Suprapubic skin (tissue), 4 donors: ENCODE measurements around the gene APOBEC3C. TPM values are rescaled to one million over a fixed set of nuclear protein-coding genes. Genes with fewer than 3 reads are reported as not detected.
"Not testable (repeated sequence)": the region's sequence is repeated elsewhere in the genome, so short reads cannot be mapped to it uniquely, and the experiment has no call there.

Experiments used
- DNase-seq, 2 donors: peaks; one replicate each; pipeline ENCODE4 v3.0.0-alpha.2; 2019; ENCODE audit warnings: low spot score in 2 of 2
- H3K27ac ChIP-seq: fragments of 200-600 bp; sonication (generic); one replicate; pipeline ENCODE4 v1.5.1; 2019
- H3K27me3 ChIP-seq: fragments of 200-600 bp; sonication (generic); one replicate; pipeline ENCODE4 v1.5.1; 2019
- H3K36me3 ChIP-seq: fragments of 200-600 bp; sonication (generic); one replicate; pipeline ENCODE4 v1.5.1; 2019
- H3K4me1 ChIP-seq: fragments of 200-600 bp; sonication (generic); one replicate; pipeline ENCODE4 v1.5.1; 2019
- H3K4me3 ChIP-seq: fragments of 200-600 bp; sonication (generic); one replicate; pipeline ENCODE4 v1.5.1; 2019; ENCODE audit warnings: mild to moderate bottlenecking
- H3K9me3 ChIP-seq: fragments of 200-600 bp; sonication (generic); one replicate; pipeline ENCODE4 v1.5.1; 2019
- CTCF ChIP-seq, 2 donors: fragments of 200-600 bp in 1 of 2; fragments of 450-650 bp in 1 of 2; sonication (generic) in 1 of 2; IDR thresholded peaks; one replicate each; pipeline ENCODE4 v1.5.1; 2016 to 2019; ENCODE audit warnings: antibody characterized with exemption in 2 of 2, mild to moderate bottlenecking in 1 of 2, moderate library complexity in 1 of 2
- EP300 ChIP-seq: sonication (generic); formaldehyde crosslinking; IDR thresholded peaks from one replicate; pipeline ENCODE4 v1.6.1; 2017; ENCODE audit warnings: antibody characterized with exemption
- POLR2A ChIP-seq, 2 donors: fragments of 450-650 bp; IDR thresholded peaks; one replicate each; pipeline ENCODE4 v1.6.1; 2017; ENCODE audit warnings: antibody characterized with exemption in 2 of 2, mild to moderate bottlenecking in 2 of 2, moderate library complexity in 2 of 2
- POLR2AphosphoS5 ChIP-seq, 3 donors: sonication (generic); formaldehyde crosslinking; IDR thresholded peaks; one replicate each; pipeline ENCODE4 v1.6.1; 2017; ENCODE audit warnings: antibody characterized with exemption in 3 of 3
- WGBS: methylation state at CpG from one replicate; pipeline ENCODE4 v1.1.5; 2018; 5-methylcytosine and 5-hydroxymethylcytosine counted together
- total RNA-seq, 4 donors: library from RNA; depleted of rRNA; stranded (reverse); fragments of >200 nt; gene quantifications; one replicate each; pipeline ENCODE4 v1.1.0, GENCODE V29; 2016

Gene APOBEC3C
- total RNA-seq, 4 donors from 2014 or later: 6.6 to 10.5 (median 7.8) TPM

- Histone ChIP-seq H3K9me3 (no peaks in the 10 kb centered on the region), H3K4me3 (no peak overlapping the region), H3K27me3 (no peaks in the 10 kb centered on the region), H3K36me3 (peaks cover 7% of the 10 kb centered on the region), H3K4me1 (peaks cover 8% of the 10 kb centered on the region), H3K27ac (no peak overlapping the region)
- WGBS: 89% methylated on average over 12 of the region's 12 CpGs
- DNase-seq: no peak
- TF ChIP-seq POLR2AphosphoS5 (IDR thresholded peaks at IDR 0.05) (no peak), POLR2A (IDR thresholded peaks at IDR 0.05) (no peak), EP300 (no peak), CTCF (IDR thresholded peaks at IDR 0.05) (no peak)
Observed at GRCh38 chr22:39026509-39027150, 12.6 kb downstream of the APOBEC3C start.

- no peak overlapping the region for H3K27ac ChIP-seq
- 86% methylated on average over 2 of the region's 4 CpGs for WGBS
- H3K4me3 ChIP-seq: no peak overlapping the region
- H3K9me3 ChIP-seq: no peaks in the 10 kb centered on the region
- peaks cover 7% of the 10 kb centered on the region for H3K36me3 ChIP-seq
- no peak for DNase-seq
- TF ChIP-seq CTCF (IDR thresholded peaks at IDR 0.05): no peak
- TF ChIP-seq POLR2A (IDR thresholded peaks at IDR 0.05): no peak
- TF ChIP-seq EP300: no peak
- no peak for TF ChIP-seq POLR2AphosphoS5 (IDR thresholded peaks at IDR 0.05)
- H3K27me3 ChIP-seq: no peaks in the 10 kb centered on the region
- no peaks in the 10 kb centered on the region for H3K4me1 ChIP-seq
Observed at GRCh38 chr22:39027717-39028116, 13.7 kb downstream of the APOBEC3C start.

- TF ChIP-seq POLR2A (IDR thresholded peaks at IDR 0.05) (no peak), EP300 (no peak), CTCF (IDR thresholded peaks at IDR 0.05) (no peak), POLR2AphosphoS5 (IDR thresholded peaks at IDR 0.05) (no peak)
- no peak overlapping the region for H3K27ac ChIP-seq
- no peaks in the 10 kb centered on the region for H3K4me1 ChIP-seq
- H3K36me3 ChIP-seq: peaks cover 7% of the 10 kb centered on the region
- DNase-seq: no peak
- H3K4me3 ChIP-seq: no peak overlapping the region
- no peaks in the 10 kb centered on the region for H3K9me3 ChIP-seq
- 83% methylated on average over 10 of the region's 11 CpGs for WGBS
- no peaks in the 10 kb centered on the region for H3K27me3 ChIP-seq
Observed at GRCh38 chr22:39028281-39028680, 14.2 kb downstream of the APOBEC3C start.

- H3K27me3 ChIP-seq: no peaks in the 10 kb centered on the region
- no peak overlapping the region for H3K27ac ChIP-seq
- no peaks in the 10 kb centered on the region for H3K4me1 ChIP-seq
- no peaks in the 10 kb centered on the region for H3K9me3 ChIP-seq
- WGBS: 93% methylated on average over 12 of the region's 13 CpGs
- TF ChIP-seq CTCF (IDR thresholded peaks at IDR 0.05) (no peak), POLR2A (IDR thresholded peaks at IDR 0.05) (no peak), EP300 (no peak), POLR2AphosphoS5 (IDR thresholded peaks at IDR 0.05) (no peak)
- no peaks in the 10 kb centered on the region for H3K36me3 ChIP-seq
- no peak overlapping the region for H3K4me3 ChIP-seq
- no peak for DNase-seq
Observed at GRCh38 chr22:39029227-39029626, 15.2 kb downstream of the APOBEC3C start.

GRCh38 chr22:39030705-39031104 lies 16.6 kb downstream of the APOBEC3C start:
- no peaks in the 10 kb centered on the region for H3K9me3 ChIP-seq
- H3K4me1 ChIP-seq: no peaks in the 10 kb centered on the region
- H3K36me3 ChIP-seq: no peaks in the 10 kb centered on the region
- 89% methylated on average over 14 of the region's 14 CpGs for WGBS
- H3K27me3 ChIP-seq: no peaks in the 10 kb centered on the region
- H3K4me3 ChIP-seq: no peak overlapping the region
- no peak for DNase-seq
- H3K27ac ChIP-seq: no peak overlapping the region
- TF ChIP-seq POLR2AphosphoS5 (IDR thresholded peaks at IDR 0.05) (no peak), EP300 (no peak), POLR2A (IDR thresholded peaks at IDR 0.05) (no peak), CTCF (IDR thresholded peaks at IDR 0.05) (no peak)

- H3K4me1 ChIP-seq, H3K27ac ChIP-seq, DNase-seq, H3K4me3 ChIP-seq, H3K27me3 ChIP-seq, H3K36me3 ChIP-seq, H3K9me3 ChIP-seq: not testable (repeated sequence)
- WGBS: 58% methylated on average over 18 of the region's 18 CpGs
Observed at GRCh38 chr22:39031434-39032295, 17.6 kb downstream of the APOBEC3C start.

DNA sequence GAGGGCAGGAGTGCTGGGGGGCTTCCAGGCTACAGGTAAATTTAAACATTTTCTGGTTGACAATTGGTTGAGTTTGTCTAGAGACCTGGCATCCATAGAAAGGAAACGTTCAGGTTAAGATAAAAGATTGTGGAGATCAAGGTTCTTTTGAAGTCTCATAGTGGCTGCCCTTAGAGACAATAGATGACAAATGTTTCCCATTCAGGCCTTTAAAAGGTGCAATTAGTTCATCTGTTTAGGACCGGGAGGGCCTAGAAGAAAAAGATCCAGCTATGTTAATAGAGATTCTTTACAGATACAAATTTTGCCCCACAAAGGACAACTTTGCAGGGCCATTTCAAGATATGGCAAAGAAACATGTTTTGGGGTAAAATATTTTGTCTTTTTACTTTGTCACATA lies 23.0 kb downstream of the APOBEC3C start:
- WGBS: 45% methylated on average over 2 of the region's 2 CpGs
- peaks cover 17% of the 10 kb centered on the region for H3K4me1 ChIP-seq
- not testable (repeated sequence) for H3K4me3 ChIP-seq, H3K9me3 ChIP-seq, H3K27me3 ChIP-seq, H3K27ac ChIP-seq, H3K36me3 ChIP-seq, DNase-seq
